HepG2 (cell line): ENCODE results near the gene GIPC3. TPM values are rescaled to one million over a fixed set of nuclear protein-coding genes. Genes with fewer than 3 reads are reported as not detected.

Experiments
- ATF2 ChIP-seq: sonication (generic); formaldehyde crosslinking; IDR thresholded peaks from 2 replicates; pipeline ENCODE4 v1.4.0; 2020; ENCODE audit warnings: missing genetic modification reagents
- BHLHE40 ChIP-seq: IDR thresholded peaks from 2 replicates; pipeline ENCODE4 v1.6.1; 2011; ENCODE audit warnings: low read length, improper control_type of control experiment
- FIP1L1 ChIP-seq: fragments of 200-400 bp; formaldehyde crosslinking; IDR thresholded peaks from 2 replicates; pipeline ENCODE4 v1.6.1; 2018; ENCODE audit warnings: low read depth, mild to moderate bottlenecking, low read length, moderate library complexity, borderline replicate concordance; ENCODE audit not compliant: insufficient read depth
- HES4 ChIP-seq: sonication (generic); formaldehyde crosslinking; IDR thresholded peaks from 2 replicates; pipeline ENCODE4 v1.9.0; 2021; ENCODE audit warnings: mild to moderate bottlenecking, missing genetic modification reagents, borderline replicate concordance
- IKZF5 ChIP-seq: IDR thresholded peaks from 2 replicates; pipeline ENCODE4 v1.6.1; 2018; ENCODE audit warnings: missing genetic modification reagents, mild to moderate bottlenecking, missing compliant biosample characterization
- KAT8 ChIP-seq: IDR thresholded peaks from 2 replicates; pipeline ENCODE4 v1.6.1; 2016; ENCODE audit warnings: missing genetic modification reagents, missing compliant biosample characterization
- KDM2A ChIP-seq: sonication (generic); formaldehyde crosslinking; IDR thresholded peaks from 2 replicates; pipeline ENCODE4 v1.4.0; 2020; ENCODE audit warnings: low read depth, missing genetic modification reagents, borderline replicate concordance
- MED13 ChIP-seq: sonication (generic); formaldehyde crosslinking; IDR thresholded peaks from 2 replicates; pipeline ENCODE4 v1.5.0; 2020; ENCODE audit warnings: missing genetic modification reagents
- MTF2 ChIP-seq: sonication (generic); formaldehyde crosslinking; IDR thresholded peaks from 2 replicates; pipeline ENCODE4 v1.5.0; 2020; ENCODE audit warnings: missing genetic modification reagents, borderline replicate concordance
- POGK ChIP-seq: sonication (generic); formaldehyde crosslinking; conservative IDR thresholded peaks from 2 replicates; pipeline ENCODE4 v1.8.0; 2022; ENCODE audit warnings: mild to moderate bottlenecking, moderate library complexity, missing genetic modification reagents
- SOX5 ChIP-seq: IDR thresholded peaks from 2 replicates; pipeline ENCODE4 v1.6.1; 2016; ENCODE audit warnings: borderline replicate concordance
- SOX6 ChIP-seq, 2 experiments: fragments of 450-650 bp in 1 of 2; sonication (generic) in 1 of 2; formaldehyde crosslinking in 1 of 2; IDR thresholded peaks; 2 replicates each; pipeline versions ENCODE4 v1.4.0 to v1.6.1; 2017 to 2020; ENCODE audit warnings: antibody characterized with exemption in 1 of 2, mild to moderate bottlenecking in 1 of 2, missing genetic modification reagents in 1 of 2
- ZBTB2 ChIP-seq: sonication (generic); formaldehyde crosslinking; IDR thresholded peaks from 2 replicates; pipeline ENCODE4 v1.8.0; 2022; ENCODE audit warnings: low read depth, missing genetic modification reagents
- ZFP36L2 ChIP-seq: sonication (generic); formaldehyde crosslinking; IDR thresholded peaks from 2 replicates; pipeline ENCODE4 v1.4.0; 2020; ENCODE audit warnings: missing genetic modification reagents
- ZKSCAN8 ChIP-seq: IDR thresholded peaks from 2 replicates; pipeline ENCODE4 v1.6.1; 2016; ENCODE audit warnings: borderline replicate concordance, missing genetic modification reagents, missing compliant biosample characterization
- ZNF414 ChIP-seq: sonication (generic); formaldehyde crosslinking; IDR thresholded peaks from 2 replicates; pipeline ENCODE4 v1.5.0; 2020; ENCODE audit warnings: missing genetic modification reagents
- polyA plus RNA-seq, 8 experiments: library from polyadenylated mRNA; depleted of rRNA in 3 of 8; stranded (reverse) in 7 of 8; unstranded in 1 of 8; fragments of >200 nt; fragmentation: Illumina TruSeq in 4 of 8; extraction: Trizol in 4 of 8; gene quantifications; 2 replicates each; pipeline versions ENCODE4 v1.2.1 to v1.2.3, GENCODE V29; 2011 to 2016; ENCODE audit warnings: low read depth in 4 of 8, missing spikeins in 1 of 8, mixed read lengths in 1 of 8; ENCODE audit not compliant: insufficient read depth in 1 of 8
- total RNA-seq, 5 experiments: library from RNA; depleted of rRNA; stranded (reverse); fragments of >200 nt; fragmentation: Illumina TruSeq; extraction: Trizol; gene quantifications; 2 replicates each; pipeline ENCODE4 v1.2.3, GENCODE V29; 2016; ENCODE audit warnings: low read depth in 1 of 5

GIPC3 gene
- total and polyA plus RNA-seq, 2 of the 13 experiments (the other 11 are each of a cell fraction or from before 2014, with no cell fraction given): 0.05 TPM; not detected in 1

GRCh38 chr19:3572132-3572854 is 13.0 kb upstream of the GIPC3 start (continued):
- 0 out of 2 replicates have a peak, but pooled peaks have one; percentile 23 for TF ChIP-seq SOX5
- no peak for TF ChIP-seq KDM2A (CRISPR knock-in tag)
- no peak for TF ChIP-seq POGK (CRISPR knock-in tag)
- no peak for TF ChIP-seq ZBTB2 (CRISPR knock-in tag)
- no peak for TF ChIP-seq HES4 (CRISPR knock-in tag)
- no peak for TF ChIP-seq ZNF414 (CRISPR knock-in tag)
- TF ChIP-seq FIP1L1: no peak
- no peak for TF ChIP-seq ATF2 (CRISPR knock-in tag)
- TF ChIP-seq IKZF5 (CRISPR knock-in tag): no peak
- no peak for TF ChIP-seq ZFP36L2 (CRISPR knock-in tag)
- TF ChIP-seq KAT8 (CRISPR knock-in tag): peak; percentile 61
- no peak for TF ChIP-seq SOX6 (IDR thresholded peaks at IDR 0.05)
- no peak for TF ChIP-seq SOX6 (CRISPR knock-in tag; IDR thresholded peaks at IDR 0.05)
- no peak for TF ChIP-seq MED13 (CRISPR knock-in tag)
- no peak for TF ChIP-seq ZKSCAN8
- 0 out of 2 replicates have a peak, but pooled peaks have one; percentile 25 for TF ChIP-seq BHLHE40
- TF ChIP-seq MTF2: no peak
